K562 (cell line): Measurements from ENCODE around the gene CACNA2D3.

Experiments
- KLF1 ChIP-seq: fragments of 450-650 bp; IDR thresholded peaks from 2 replicates; pipeline ENCODE4 v1.6.1; 2016; ENCODE audit warnings: missing genetic modification characterization, missing compliant biosample characterization
- SIN3A ChIP-seq, 2 experiments: fragments of 150-350 bp in 1 of 2; IDR thresholded peaks; 2 replicates each; pipeline ENCODE4 v1.6.1; 2011 to 2016; ENCODE audit warnings: borderline replicate concordance in 2 of 2, low read depth in 2 of 2, low read length in 2 of 2, mild to moderate bottlenecking in 2 of 2, moderate library complexity in 2 of 2; ENCODE audit not compliant: control insufficient read depth in 1 of 2
- ZFP30 ChIP-seq: fragments of 250-450 bp; sonication (Bioruptor Pico); IDR thresholded peaks from 2 replicates; pipeline ENCODE4 v1.8.0; 2022; ENCODE audit warnings: moderate library complexity, mild to moderate bottlenecking, inconsistent platforms, borderline replicate concordance

DNA sequence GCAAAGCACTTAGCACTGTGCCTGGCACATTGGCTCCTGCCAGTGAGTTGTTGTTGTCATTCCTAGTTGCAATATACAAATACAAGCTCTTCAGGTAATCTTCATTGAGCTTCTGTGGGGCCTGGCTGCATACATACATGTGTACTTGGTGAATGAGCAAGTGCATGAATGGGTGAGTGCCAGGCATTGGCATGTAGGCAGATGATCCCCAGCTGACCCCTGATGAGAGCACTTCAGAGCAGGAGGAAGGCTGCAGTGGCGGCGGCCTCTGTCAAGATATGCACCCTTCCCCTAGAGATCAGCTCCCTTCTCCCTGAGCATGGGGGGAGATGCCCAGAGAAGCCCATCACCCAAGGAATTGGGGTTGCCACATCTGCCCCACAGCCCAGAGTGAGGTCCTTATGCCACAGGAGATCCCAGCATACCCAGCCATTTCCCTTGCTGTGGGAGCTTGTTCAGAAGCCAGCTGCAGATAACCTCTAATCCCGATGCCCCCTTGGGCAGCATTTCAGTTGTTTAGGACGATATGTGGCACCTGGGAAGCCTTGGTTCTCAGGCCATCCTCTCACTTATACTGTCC, 8.8 kb downstream of the CACNA2D3 start:
- TF ChIP-seq KLF1 (tag), result no peak
- no peak for TF ChIP-seq SIN3A (IDR thresholded peaks at IDR 0.05; ENCODE audit: borderline replicate concordance in 2 of 2, control insufficient read depth in 1 of 2, low read depth in 2 of 2, low read length in 2 of 2)
- no peak for TF ChIP-seq ZFP30 (CRISPR knock-in tag)
